Fibroblast of villous mesenchyme (primary cell): ENCODE results near the gene GLB1L2. TPM values are rescaled to one million over a fixed set of nuclear protein-coding genes. Genes with fewer than 3 reads are reported as not detected.

Experiments used
- DNase-seq: peaks from one replicate; pipeline ENCODE4 v3.0.0-alpha.2; 2010; ENCODE audit warnings: low read depth
- H3K4me3 ChIP-seq: 2 replicates; pipeline ENCODE4 v1.5.1; 2011; ENCODE audit warnings: low read depth, mild to moderate bottlenecking, low read length
- CTCF ChIP-seq: IDR thresholded peaks from 2 replicates; pipeline ENCODE4 v1.5.1; 2012; ENCODE audit warnings: low read depth, mild to moderate bottlenecking, low read length; ENCODE audit not compliant: insufficient read depth
- total RNA-seq: library from RNA; depleted of rRNA; stranded (reverse); fragments of >200 nt; gene quantifications from 2 replicates; pipeline ENCODE4 v1.2.3, GENCODE V29; 2012

GLB1L2 gene
- total RNA-seq, 1 donor: not detected

- DNase-seq: no peak
- TF ChIP-seq CTCF: no peak
- no peak overlapping the region for H3K4me3 ChIP-seq
Observed at GRCh38 chr11:134383576-134384221, 51.9 kb downstream of the GLB1L2 start.

GRCh38 chr11:134384406-134384805 lies 52.6 kb downstream of the GLB1L2 start:
- TF ChIP-seq CTCF: no peak
- no peak for DNase-seq
- H3K4me3 ChIP-seq: no peak overlapping the region

GRCh38 chr11:134385171-134385570 lies 53.4 kb downstream of the GLB1L2 start:
- no peak for DNase-seq
- no peak for TF ChIP-seq CTCF
- H3K4me3 ChIP-seq: no peak overlapping the region

- DNase-seq: no peak
- TF ChIP-seq CTCF: no peak
- no peak overlapping the region for H3K4me3 ChIP-seq
Observed at GRCh38 chr11:134385774-134386565, 54.2 kb downstream of the GLB1L2 start.

- H3K4me3 ChIP-seq: no peak overlapping the region
- no peak for DNase-seq
- no peak for TF ChIP-seq CTCF
Observed at GRCh38 chr11:134386945-134387344, 55.2 kb downstream of the GLB1L2 start.

- DNase-seq: no peak
- no peak for TF ChIP-seq CTCF
- no peak overlapping the region for H3K4me3 ChIP-seq
Observed at GRCh38 chr11:134387501-134387900, 55.7 kb downstream of the GLB1L2 start.
